Trophoblast cell (in vitro differentiated cells and primary cell): ENCODE results near the gene LRMDA.

Experiments
- DNase-seq, 2 donors: peaks; one replicate each; pipeline ENCODE4 v3.0.0-alpha.2; 2016
- H2AFZ ChIP-seq: 2 replicates; pipeline ENCODE4 v1.6.1; 2013; ENCODE audit warnings: low read length, moderate library complexity, mild to moderate bottlenecking; ENCODE audit not compliant: insufficient read depth, poor library complexity
- H2AK5ac ChIP-seq: 2 replicates; pipeline ENCODE4 v1.6.1; 2013; ENCODE audit warnings: mild to moderate bottlenecking, low read length
- H2BK120ac ChIP-seq: 2 replicates; pipeline ENCODE4 v1.6.1; 2013; ENCODE audit warnings: low read length, mild to moderate bottlenecking, moderate library complexity; ENCODE audit not compliant: insufficient read depth, poor library complexity
- H2BK12ac ChIP-seq: 2 replicates; pipeline ENCODE4 v1.6.1; 2013; ENCODE audit warnings: mild to moderate bottlenecking, low read length, moderate library complexity
- H2BK5ac ChIP-seq: 2 replicates; pipeline ENCODE4 v1.6.1; 2013; ENCODE audit warnings: low read length, low read depth, moderate library complexity, mild to moderate bottlenecking; ENCODE audit not compliant: poor library complexity
- H3K14ac ChIP-seq: 2 replicates; pipeline ENCODE4 v1.6.1; 2013; ENCODE audit warnings: mild to moderate bottlenecking, low read length
- H3K18ac ChIP-seq: 2 replicates; pipeline ENCODE4 v1.6.1; 2013; ENCODE audit warnings: mild to moderate bottlenecking, low read length
- H3K23ac ChIP-seq: 2 replicates; pipeline ENCODE4 v1.6.1; 2013; ENCODE audit warnings: low read length
- H3K27ac ChIP-seq: 2 replicates; pipeline ENCODE4 v1.5.1; 2013; ENCODE audit warnings: low read depth, mild to moderate bottlenecking, inconsistent platforms, low read length, moderate library complexity
- H3K27me3 ChIP-seq: 2 replicates; pipeline ENCODE4 v1.6.1; 2013; ENCODE audit warnings: inconsistent platforms, mild to moderate bottlenecking, low read length, moderate library complexity; ENCODE audit not compliant: insufficient read depth
- H3K36me3 ChIP-seq, 2 experiments: 1 replicate in 1 of 2; 2 replicates in 1 of 2; pipeline ENCODE4 v1.6.1; 2013; ENCODE audit warnings: low read length in 2 of 2, mild to moderate bottlenecking in 2 of 2, moderate library complexity in 1 of 2; ENCODE audit not compliant: insufficient read depth in 2 of 2, control insufficient read depth in 1 of 2
- H3K4ac ChIP-seq: 2 replicates; pipeline ENCODE4 v1.6.1; 2013; ENCODE audit warnings: low read depth, mild to moderate bottlenecking, low read length, moderate library complexity
- H3K4me1 ChIP-seq, 2 experiments: 1 replicate in 1 of 2; 2 replicates in 1 of 2; pipeline ENCODE4 v1.6.1; 2013; ENCODE audit warnings: low read length in 2 of 2, mild to moderate bottlenecking in 2 of 2, moderate library complexity in 1 of 2; ENCODE audit not compliant: insufficient read depth in 2 of 2, control insufficient read depth in 1 of 2
- H3K4me2 ChIP-seq: 2 replicates; pipeline ENCODE4 v1.6.1; 2013; ENCODE audit warnings: inconsistent platforms, mild to moderate bottlenecking, low read length, moderate library complexity
- H3K4me3 ChIP-seq: 2 replicates; pipeline ENCODE4 v1.5.1; 2013; ENCODE audit warnings: mild to moderate bottlenecking, low read depth, low read length, inconsistent platforms
- H3K79me1 ChIP-seq: one replicate; pipeline ENCODE4 v1.6.1; 2013; ENCODE audit warnings: low read length
- H3K79me2 ChIP-seq: 2 replicates; pipeline ENCODE4 v1.6.1; 2013; ENCODE audit warnings: low read length, mild to moderate bottlenecking; ENCODE audit not compliant: control insufficient read depth, insufficient read depth, poor library complexity
- H3K9ac ChIP-seq: 2 replicates; pipeline ENCODE4 v1.6.1; 2013; ENCODE audit warnings: mild to moderate bottlenecking, low read length
- H3K9me3 ChIP-seq: 2 replicates; pipeline ENCODE4 v1.6.1; 2013; ENCODE audit warnings: low read depth, mild to moderate bottlenecking, control low read depth, inconsistent platforms, low read length; ENCODE audit not compliant: insufficient read depth
- H4K12ac ChIP-seq: 2 replicates; pipeline ENCODE4 v1.6.1; 2013; ENCODE audit warnings: low read depth, mild to moderate bottlenecking, low read length, moderate library complexity
- H4K8ac ChIP-seq: 2 replicates; pipeline ENCODE4 v1.6.1; 2013; ENCODE audit warnings: low read depth, mild to moderate bottlenecking, low read length, moderate library complexity
- H4K91ac ChIP-seq: one replicate; pipeline ENCODE4 v1.6.1; 2013; ENCODE audit warnings: low read depth, mild to moderate bottlenecking, low read length, moderate library complexity
- WGBS: extraction: QIAGEN DNeasy Blood & Tissue Kit; methylation state at CpG from one replicate; pipeline ENCODE4 v1.1.7; 2013; ENCODE audit warnings: missing lambda C conversion rate; ENCODE audit not compliant: insufficient read length, insufficient coverage; ENCODE audit errors: extremely low coverage; 5-methylcytosine and 5-hydroxymethylcytosine counted together

Gene LRMDA

DNA sequence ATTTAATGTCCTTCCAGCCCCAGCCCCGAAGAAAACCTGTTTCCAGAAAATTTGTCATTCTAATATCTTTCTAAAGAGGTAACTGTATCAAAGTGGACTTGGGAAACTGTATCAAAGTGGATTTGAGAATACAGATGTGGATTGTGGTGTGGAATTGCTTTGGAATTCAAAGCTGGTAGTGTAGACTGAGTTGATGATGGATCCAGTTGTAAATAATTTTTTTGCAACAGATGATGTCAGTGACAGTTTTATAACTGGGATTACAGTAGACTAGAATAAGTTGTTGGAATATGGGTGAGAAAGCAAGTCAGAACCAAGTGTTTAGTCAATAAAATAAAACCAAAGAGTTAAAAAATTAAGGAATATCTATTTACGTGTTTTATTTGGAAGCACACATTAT, 202.1 kb downstream of the LRMDA start:
- H3K9ac ChIP-seq: no peak overlapping the region
- H4K8ac ChIP-seq: no peak overlapping the region
- no peak overlapping the region for H2AK5ac ChIP-seq
- no peak for DNase-seq
- no peak overlapping the region for H2BK12ac ChIP-seq
- H2AFZ ChIP-seq: no peak overlapping the region
- no CpG with 5 or more reads among the region's 2 CpGs for WGBS
- H3K27me3 ChIP-seq: no peaks in the 10 kb centered on the region
- no peak overlapping the region for H3K27ac ChIP-seq
- H3K79me1 ChIP-seq: no peaks in the 10 kb centered on the region
- no peaks in the 10 kb centered on the region for H3K36me3 ChIP-seq
- no peaks in the 10 kb centered on the region for H3K9me3 ChIP-seq
- no peaks in the 10 kb centered on the region for H3K79me2 ChIP-seq
- H3K4ac ChIP-seq: no peak overlapping the region
- no peak overlapping the region for H3K23ac ChIP-seq
- H4K12ac ChIP-seq: no peak overlapping the region
- H3K4me1 ChIP-seq: peaks cover 0 to 1% of the 10 kb centered on the region in 2 experiments
- no peak overlapping the region for H3K4me2 ChIP-seq
- H3K18ac ChIP-seq: no peak overlapping the region
- H3K4me3 ChIP-seq: no peak overlapping the region
- H3K14ac ChIP-seq: no peak overlapping the region
- no peak overlapping the region for H2BK120ac ChIP-seq
- H4K91ac ChIP-seq: no peak overlapping the region
- no peak overlapping the region for H2BK5ac ChIP-seq

DNA sequence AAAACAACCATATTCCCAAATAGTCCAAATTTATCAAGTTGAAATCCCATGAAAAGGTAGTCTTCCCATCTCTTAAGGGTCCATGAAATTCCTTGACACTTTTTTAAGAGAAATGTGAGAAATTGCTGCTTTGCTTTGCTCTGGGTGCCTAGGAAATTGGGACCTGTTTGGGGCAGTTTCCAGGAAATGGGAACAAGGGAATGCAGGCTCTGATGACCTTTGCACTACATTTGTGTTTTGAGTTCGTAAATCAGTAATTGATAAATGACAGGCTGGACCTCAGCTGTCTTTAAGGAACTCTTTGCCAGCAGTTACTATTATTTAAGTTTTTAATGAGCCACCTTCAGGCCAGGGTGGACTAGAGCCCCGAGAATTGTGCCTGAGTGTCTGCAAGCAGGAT, 203.5 kb downstream of the LRMDA start:
- H3K23ac ChIP-seq: no peak overlapping the region
- H3K27me3 ChIP-seq: no peaks in the 10 kb centered on the region
- no peak overlapping the region for H4K12ac ChIP-seq
- no peaks in the 10 kb centered on the region for H3K79me1 ChIP-seq
- H3K9ac ChIP-seq: no peak overlapping the region
- H3K27ac ChIP-seq: no peak overlapping the region
- H3K79me2 ChIP-seq: no peaks in the 10 kb centered on the region
- H3K4ac ChIP-seq: no peak overlapping the region
- WGBS: no CpG with 5 or more reads among the region's 2 CpGs
- H3K18ac ChIP-seq: no peak overlapping the region
- H3K4me2 ChIP-seq: no peak overlapping the region
- no peak overlapping the region for H2BK5ac ChIP-seq
- H4K91ac ChIP-seq: no peak overlapping the region
- H3K9me3 ChIP-seq: no peaks in the 10 kb centered on the region
- no peak overlapping the region for H4K8ac ChIP-seq
- H2AK5ac ChIP-seq: no peak overlapping the region
- H2BK120ac ChIP-seq: no peak overlapping the region
- H3K4me3 ChIP-seq: no peak overlapping the region
- no peak overlapping the region for H3K14ac ChIP-seq
- peaks cover 0 to 1% of the 10 kb centered on the region in 2 experiments for H3K4me1 ChIP-seq
- H2AFZ ChIP-seq: no peak overlapping the region
- DNase-seq: no peak
- H2BK12ac ChIP-seq: no peak overlapping the region
- H3K36me3 ChIP-seq: no peaks in the 10 kb centered on the region

DNA sequence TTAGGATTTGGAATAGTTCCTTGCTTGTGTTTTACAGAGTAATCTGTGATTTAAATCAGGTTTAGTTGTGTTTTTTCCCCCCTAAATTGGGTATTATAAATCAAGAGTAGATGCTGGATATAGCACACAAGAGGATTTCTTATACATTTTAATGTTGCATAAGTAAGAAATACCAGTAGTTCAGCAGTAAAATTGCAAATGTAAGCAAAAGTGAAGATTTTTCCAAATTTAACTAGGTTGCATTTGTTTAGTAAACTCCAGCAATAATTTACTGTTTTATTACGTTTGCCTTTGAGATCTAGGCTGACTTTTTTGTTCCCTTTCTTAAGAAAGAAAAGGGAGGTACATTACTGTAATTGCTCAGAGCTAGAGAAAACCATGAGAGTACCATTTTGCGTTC, 207.3 kb downstream of the LRMDA start:
- Histone ChIP-seq H2AFZ (no peak overlapping the region), H3K14ac (no peak overlapping the region), H2AK5ac (no peak overlapping the region), H3K4me3 (no peak overlapping the region), H3K27me3 (no peaks in the 10 kb centered on the region), H3K4ac (no peak overlapping the region), H2BK5ac (no peak overlapping the region), H3K36me3 (no peaks in the 10 kb centered on the region), H2BK120ac (no peak overlapping the region), H3K18ac (no peak overlapping the region), H3K79me1 (no peaks in the 10 kb centered on the region), H3K79me2 (no peaks in the 10 kb centered on the region), H2BK12ac (no peak overlapping the region), H3K23ac (no peak overlapping the region), H3K4me1 (peaks cover 0 to 1% of the 10 kb centered on the region in 2 experiments), H3K27ac (no peak overlapping the region), H4K8ac (no peak overlapping the region), H3K4me2 (no peak overlapping the region), H4K12ac (no peak overlapping the region), H3K9ac (no peak overlapping the region), H4K91ac (no peak overlapping the region), H3K9me3 (no peaks in the 10 kb centered on the region)
- no CpG with 5 or more reads among the region's 2 CpGs for WGBS
- DNase-seq: no peak

DNA sequence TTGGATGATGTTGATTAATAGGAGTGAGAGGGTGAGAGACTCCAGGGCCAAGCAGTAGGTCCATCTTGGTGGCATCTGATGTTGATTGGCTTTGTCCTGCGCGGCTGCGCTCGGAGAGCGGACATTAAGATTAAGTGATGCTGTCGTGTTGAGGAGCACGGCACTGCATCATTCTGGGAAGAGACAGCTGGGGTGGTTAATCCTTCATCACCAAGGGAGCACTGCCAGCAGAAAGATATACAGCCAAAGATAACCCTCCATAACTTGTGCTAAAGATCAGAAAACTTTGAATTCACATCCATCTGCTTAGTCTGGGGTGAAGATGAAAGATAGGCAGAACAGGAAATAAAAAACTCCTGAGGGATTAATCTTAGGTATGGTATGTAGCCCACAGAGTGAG, 208.3 kb downstream of the LRMDA start:
- Histone ChIP-seq H3K27me3 (no peaks in the 10 kb centered on the region), H3K4me2 (no peak overlapping the region), H2AK5ac (no peak overlapping the region), H2AFZ (no peak overlapping the region), H2BK120ac (no peak overlapping the region), H3K79me1 (no peaks in the 10 kb centered on the region), H4K91ac (no peak overlapping the region), H2BK12ac (no peak overlapping the region), H3K36me3 (no peaks in the 10 kb centered on the region), H3K27ac (no peak overlapping the region), H4K8ac (no peak overlapping the region), H4K12ac (no peak overlapping the region), H3K4me1 (peaks cover 0 to 1% of the 10 kb centered on the region in 2 experiments), H3K9ac (no peak overlapping the region), H3K9me3 (no peaks in the 10 kb centered on the region), H3K18ac (no peak overlapping the region), H3K4me3 (no peak overlapping the region), H3K79me2 (no peaks in the 10 kb centered on the region), H2BK5ac (no peak overlapping the region), H3K14ac (no peak overlapping the region), H3K4ac (no peak overlapping the region), H3K23ac (no peak overlapping the region)
- DNase-seq: no peak
- no CpG with 5 or more reads among the region's 7 CpGs for WGBS
